ENCODE measurements around the gene BCL2L1.

The BCL2L1 gene

DNA sequence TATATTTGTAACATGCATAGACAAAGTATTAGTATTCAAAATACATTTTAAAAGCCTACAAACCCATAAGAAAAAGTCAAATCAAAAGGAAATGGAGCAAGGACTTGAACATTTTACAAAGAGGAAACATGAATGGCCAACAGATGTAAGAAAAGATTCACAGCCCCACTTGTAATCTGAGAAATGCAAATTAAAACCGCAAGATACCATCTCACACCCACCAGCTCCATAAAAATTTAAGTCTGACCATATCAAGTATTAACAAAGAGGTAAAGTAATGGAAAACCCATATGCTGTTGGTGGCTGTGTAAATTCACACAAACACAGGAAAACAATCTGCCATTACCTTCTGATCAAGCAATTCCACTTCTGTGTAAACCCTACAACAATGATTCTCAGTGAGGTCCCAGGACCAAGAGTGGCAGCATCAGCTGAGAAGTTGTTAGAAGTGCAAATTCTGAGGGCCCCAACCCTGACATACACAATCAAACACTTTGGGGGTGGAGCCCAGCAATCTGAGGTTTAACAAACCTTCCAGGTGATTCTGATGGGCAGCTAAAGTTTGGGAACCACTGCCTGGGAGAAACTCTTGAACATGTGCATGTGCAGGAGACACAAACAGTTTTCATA lies 30.9 kb downstream of the BCL2L1 start:
- DNase-seq, result peak; percentile 58

DNA sequence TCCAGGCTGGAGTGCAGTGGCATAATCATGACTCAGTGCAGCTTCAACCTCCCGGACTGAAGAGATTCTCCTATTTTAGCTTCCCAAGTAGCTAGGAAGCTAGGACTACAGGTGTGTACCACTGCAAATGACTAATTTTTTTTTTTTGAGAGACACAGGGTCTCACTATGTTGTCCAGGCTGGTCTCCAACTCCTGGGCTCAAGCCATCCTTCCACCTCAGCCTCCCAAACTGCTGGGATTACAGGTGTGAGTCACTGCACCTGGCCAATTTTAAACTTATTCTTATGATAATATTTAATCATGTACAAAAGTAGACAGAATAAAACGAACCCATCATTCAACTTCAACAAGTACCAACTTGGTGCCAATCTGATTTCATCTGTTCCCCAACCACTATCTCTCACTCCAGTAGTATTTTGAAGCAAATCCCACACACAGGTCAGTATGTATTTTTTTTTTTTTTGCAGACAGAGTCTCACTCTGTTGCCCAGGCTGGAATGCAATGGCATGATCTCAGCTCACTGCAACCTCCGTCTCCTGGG lies 32.5 kb downstream of the BCL2L1 start:
- no peak for DNase-seq

DNA sequence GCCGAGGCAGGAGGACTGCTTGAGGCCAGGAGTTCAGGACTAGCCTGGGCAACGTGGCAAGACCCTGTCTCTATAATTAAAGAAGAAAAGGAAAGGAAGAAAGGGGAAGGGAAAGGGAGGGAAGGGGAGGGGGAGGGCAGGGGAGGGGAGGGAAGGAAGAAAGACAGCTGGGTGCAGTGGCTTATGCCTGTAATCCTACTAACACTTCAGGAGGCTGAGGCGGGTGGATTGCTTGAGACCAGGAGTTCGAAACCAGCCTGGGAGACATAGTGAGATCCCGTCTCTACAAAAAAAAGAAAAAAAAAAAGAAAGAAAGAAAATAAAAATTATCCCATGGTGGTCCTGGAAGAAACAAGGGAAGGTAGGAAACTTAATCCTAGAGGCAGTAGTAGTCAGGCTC lies 33.5 kb downstream of the BCL2L1 start:
- DNase-seq, result no peak

DNA sequence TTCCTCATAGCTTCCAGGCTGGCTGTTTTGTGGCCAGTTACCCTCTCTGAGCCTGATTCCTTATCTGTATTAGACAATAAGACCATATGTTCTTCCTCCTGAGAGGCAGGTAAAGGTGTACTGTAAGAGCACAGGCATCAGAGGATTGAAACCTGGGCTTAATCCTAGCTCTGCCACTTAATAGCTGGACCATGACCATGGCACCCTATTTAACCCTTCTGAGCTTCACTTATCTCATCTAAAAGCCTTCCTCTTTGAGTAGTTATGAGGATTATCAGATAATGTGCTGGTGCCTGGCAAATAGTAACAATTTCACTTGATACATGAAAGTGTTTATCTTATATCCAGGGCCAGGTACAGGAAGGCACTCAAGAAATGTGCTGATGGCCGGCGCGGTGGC lies 34.9 kb downstream of the BCL2L1 start:
- DNase-seq, result no peak

DNA sequence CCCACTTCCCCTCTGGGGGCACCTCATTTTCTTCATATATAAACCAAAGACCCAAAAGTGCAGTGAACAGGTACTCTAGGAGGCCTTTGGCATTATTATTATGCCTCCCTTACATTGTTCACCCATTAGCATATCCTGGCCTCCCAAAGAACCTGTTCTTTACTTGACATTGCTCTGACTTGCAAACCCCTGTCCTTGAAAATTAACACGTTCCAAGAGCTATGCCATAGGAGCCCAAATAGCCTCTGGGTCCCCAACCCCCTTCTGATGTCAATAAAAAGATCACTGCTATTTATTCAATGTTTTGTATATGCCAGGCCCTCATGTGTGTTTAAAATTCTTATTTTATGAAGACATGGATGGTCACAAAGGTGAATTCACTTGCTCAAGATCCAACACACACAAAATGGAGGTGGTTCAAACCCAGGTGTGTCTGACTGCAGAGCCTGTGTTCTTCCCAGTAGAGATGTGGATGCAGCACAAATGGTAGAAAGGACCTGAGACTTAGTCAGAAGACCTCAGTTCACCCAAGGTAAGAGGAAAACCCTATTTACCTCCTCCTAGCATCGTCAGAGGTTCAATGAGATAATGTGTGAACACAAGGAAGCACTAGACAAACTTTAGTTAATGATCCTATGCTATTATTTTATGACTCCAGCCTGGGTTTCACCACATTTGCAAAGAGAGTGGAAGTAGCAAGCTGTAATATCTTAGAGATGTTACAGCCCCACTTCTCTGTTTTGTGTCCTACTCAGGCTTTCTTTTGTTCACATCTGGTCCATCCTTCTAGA lies 36.6 kb downstream of the BCL2L1 start:
- no peak for DNase-seq

DNA sequence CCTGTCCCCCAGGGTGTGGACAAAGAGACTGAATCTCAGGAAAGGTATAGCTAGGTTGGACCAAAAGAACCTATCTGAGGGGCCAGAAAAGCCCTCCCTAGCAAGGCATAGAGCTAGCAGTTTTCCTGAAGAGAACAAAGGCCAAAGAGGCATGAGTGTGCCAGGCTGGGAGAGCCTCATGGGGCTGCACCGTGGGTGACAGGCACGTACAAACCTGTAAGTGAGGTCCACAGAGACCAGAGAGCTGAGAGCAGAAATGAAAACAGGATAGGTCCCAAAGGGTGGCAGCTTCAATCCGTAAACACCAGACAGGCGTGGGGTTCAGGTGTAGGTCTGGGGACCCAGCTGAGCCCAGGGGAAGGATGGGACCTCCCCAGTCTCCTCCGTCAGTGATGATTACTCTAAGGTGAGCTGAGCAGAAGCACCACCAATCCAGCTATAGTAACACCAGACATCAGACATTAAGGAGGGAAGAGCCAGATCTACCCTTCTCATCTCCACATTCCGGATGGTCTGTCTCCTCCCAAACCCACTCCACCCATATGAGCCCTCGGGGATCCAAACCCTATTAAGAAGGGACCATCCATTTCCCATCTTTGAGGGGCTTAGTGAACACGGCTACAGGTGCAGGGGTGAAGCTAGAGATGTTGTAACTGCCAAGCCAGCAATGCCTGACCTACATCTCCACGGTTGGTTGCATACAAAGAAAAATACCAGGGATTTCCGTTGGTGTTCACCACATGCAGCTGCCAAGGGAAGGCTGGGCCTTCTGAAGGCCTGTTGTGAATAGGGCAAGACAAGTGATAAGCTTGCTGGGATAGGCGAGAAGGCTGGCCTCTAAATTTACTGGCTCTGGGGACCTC lies 38.3 kb downstream of the BCL2L1 start:
- DNase-seq, result no peak

DNA sequence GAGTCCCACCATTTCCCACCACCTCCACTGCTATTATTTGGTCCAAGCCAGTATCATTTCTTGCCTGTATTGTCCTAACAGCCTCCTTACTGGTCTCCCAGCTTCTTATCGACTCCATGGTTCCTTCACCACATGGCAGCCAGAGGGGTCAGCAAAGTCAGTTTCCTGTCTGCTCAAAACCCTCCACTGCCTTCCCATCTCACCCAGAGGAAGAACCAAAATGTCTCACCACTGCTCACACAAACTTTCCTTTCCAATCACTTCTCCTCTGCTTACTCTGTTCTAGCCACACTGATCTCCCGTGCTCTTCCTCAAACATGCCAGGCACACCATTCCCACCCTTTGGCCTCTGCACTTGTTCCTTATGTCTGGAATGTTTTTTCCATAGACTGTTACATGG lies 39.7 kb downstream of the BCL2L1 start:
- DNase-seq, result no peak

DNA sequence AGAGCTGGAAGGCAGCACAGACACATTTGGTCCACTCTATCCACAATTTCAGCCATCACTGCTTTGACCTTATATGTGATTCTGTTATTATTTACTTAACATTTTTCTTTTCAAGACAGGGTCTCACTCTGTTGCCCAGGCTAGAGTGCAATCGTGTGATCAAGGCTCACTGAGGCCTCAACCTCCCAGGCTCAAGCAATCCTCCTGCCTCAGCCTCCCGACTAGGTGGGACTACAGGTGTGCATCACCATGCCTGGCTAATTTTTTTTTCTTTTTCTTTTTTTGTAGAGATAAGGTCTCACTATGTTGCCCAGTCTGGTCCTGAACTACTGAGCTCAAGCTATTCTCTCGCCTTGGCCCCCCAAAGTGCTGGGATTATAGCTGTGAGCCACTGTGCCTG lies 40.3 kb downstream of the BCL2L1 start:
- DNase-seq, result no peak

DNA sequence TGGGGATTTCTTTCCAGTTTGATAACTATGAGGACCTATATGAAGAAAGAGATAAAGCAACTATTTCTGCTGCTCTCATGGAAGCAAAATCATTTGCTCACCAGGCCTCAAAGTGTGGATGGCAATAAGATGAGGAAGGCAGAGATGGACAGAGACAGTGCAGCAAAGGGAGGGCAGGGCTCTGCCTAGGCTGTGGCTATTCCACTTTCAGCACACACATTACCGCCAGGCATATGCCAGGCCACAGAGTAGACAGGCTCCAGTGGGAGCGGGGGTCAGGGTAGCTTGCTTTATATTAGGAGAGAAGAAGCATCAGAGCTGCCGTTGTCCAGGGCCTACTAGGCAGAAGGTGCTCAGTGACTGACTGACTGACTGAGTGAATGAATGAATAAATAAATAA lies 40.9 kb downstream of the BCL2L1 start:
- no peak for DNase-seq

DNA sequence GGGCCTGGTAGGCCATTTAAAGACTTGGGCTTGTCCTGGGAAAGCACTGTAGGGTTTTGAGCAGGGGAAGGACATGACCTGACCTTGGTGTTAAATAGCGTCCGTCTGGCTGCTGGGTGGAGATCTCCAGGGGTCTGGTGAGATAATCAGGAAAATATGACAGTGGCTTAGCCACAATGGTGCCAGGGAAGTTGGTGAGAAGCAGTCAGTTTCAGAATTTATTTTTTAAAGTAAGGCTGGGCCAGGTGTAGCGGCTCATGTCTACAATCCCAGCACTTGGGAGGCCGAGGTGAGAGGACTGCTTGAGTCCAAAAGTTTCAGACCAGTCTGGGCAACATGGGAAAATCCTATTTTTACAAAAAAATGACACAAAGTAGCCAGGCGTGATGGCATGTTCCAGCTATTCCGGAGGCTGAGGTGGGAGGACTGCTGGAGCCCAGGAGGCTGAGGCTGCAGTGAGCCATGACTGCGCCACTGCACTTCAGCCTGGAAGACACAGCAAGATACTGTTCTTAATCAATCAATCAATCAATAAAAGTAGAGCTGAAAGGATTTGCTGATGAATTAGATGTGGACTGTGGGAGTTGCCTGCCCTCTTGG lies 41.4 kb downstream of the BCL2L1 start:
- DNase-seq, result no peak

DNA sequence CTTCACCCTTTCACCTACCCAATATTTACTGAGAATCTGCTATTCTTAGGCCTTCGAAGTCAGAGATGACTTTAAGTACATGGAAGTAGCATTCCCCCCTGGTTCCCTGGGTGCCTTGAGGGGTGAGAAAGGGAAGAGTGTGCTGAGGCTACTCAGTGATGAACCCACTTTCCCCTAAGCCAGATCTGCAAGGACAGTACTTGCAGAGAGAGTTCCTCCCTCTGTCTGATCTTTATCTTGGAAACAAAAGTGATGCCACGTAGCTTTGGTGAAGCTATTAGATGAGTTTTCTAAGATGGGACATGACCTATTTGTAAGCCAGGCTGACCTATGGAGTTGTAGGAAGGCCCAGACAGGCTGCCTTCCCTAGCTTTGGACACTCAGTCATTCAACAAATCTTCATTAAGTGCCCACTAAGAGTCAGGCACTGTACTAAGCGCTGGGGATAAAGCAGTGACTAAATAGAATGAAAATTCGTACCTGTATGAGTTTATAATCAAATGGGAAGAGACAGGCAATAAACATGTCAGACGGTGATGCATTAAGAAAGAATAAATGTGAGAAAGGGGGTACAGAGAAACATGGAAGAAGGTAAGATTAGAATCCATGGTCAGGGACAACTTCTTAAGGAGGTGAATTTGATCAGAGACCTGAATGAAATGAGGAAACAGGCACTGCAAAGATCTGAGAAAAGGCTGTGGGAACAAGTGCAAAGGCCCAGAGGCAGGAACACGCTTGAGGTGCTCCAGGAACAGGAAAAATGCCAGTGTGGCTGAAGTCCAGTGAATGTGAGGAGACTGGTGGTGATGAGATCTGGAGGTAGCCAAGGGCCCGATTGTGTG lies 42.2 kb downstream of the BCL2L1 start:
- DNase-seq, result no peak

DNA sequence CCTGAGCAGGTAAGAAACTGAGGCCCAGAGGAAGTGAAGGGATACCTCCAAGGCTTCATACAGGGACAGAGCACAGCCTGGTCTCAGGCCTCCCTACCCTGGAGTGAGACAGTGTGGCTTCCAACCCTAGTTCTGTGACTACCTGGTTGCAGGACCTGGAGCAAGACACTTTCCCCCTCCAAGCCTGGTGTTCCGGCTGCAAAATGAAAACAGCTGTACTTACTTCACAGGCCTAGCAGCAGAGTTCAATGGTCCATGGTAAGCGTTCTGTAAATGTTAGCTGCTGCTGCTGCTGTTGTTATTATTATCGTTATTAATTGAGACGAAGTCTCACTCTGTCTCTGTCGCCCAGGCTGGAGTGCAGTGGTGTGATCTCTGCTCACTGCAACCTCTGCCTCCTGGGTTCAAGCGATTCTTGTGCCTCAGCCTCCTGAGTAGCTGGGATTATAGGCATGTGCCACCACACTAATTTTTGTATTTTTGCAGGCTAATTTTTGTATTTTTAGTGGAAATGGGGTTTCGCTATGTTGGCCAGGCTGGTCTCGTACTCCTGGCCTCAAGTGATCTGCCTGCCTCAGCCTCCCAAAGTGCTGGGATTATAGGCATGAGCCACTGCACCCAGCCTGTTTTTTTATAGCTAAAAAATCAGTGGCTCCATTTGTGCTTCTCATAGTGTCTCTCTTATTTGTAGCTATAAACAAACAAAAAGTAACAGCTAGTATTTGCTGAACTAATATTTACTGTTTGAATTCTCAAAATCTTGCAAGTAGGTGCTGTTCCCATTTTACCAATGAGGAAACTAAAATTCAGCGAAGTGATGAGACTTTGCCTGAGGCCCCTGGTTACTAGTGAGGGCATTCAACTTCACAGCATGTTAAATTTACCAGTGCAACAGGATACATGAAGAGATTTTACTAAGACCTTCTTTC lies 43.0 kb downstream of the BCL2L1 start:
- no peak for DNase-seq

DNA sequence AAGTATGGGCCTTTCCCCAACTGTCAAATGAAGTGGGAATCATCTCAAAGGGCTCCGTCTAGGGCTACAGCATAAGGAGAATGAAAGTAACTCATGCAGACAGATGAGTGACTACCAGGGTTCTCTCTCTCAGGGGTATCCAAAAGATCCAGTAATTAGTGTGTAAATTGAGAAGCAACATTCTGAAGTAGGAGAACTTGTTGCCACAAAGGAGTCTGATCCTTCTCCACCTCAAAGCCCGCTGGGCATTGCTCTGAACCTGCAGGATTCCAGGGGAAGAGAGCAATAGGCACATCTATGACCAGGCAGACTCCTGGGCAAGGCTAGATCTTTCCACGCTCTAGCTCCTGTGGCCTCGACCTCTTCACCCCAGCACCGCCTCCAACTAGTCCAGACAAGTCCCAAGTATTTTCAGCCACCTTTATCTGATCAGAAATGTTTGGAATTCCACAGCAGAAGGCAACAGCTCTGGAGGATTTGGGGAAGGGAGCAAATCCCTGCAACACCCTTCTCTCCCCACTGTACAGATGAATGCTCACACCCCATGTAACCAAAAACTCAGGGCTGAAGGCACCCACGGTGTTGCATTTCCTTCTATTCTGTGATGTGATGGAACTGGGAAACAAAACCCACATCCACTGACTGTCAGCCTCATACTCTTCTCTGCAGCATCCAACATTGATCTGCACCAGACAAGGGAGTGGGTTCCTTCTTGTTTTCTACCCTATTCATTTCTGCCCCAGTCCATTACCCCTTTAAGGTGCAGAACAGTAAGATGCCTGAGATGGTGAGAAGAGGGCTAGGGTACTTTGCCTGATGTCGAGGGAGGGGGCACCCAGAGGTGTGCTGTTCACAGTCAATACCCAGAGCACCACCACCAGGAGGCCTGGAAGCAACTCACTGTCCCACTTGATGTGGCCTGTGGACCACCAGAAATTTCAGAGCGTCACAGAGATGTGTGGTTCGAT lies 44.0 kb downstream of the BCL2L1 start:
- no peak for DNase-seq

DNA sequence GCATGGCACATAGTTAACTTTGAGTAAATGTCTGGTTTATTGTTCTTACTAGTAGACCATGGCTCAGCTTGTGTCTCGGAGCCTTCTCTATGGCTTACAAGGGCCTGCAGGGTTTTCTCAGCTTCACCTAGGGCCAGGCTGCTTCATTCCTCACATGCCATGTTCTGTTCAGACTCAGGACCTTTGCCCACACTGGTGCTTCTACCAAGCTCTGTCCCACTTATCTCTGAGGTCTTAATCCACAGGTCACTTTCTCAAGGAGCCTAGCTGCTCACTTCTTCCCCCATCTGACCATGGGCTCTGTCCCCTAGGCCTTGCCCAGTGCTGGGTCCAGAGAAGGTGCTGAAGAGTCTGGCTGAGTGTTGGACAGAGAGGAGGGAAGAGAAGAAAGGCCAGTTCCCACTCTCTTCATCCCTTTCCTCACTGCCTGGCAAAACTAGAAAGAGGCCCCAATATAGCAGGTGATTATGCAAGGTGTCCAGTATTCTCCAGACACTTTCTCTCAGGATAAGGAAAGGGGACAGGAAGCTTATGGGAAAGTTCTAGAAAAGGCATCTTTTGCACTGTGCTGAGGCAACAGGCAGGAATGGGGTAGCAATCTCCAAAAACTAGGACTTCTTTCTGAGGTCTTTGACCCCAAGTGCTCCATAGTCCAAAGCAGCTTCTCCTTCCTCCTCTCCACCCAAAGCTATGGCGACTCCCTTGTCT lies 45.0 kb downstream of the BCL2L1 start:
- no peak for DNase-seq

DNA sequence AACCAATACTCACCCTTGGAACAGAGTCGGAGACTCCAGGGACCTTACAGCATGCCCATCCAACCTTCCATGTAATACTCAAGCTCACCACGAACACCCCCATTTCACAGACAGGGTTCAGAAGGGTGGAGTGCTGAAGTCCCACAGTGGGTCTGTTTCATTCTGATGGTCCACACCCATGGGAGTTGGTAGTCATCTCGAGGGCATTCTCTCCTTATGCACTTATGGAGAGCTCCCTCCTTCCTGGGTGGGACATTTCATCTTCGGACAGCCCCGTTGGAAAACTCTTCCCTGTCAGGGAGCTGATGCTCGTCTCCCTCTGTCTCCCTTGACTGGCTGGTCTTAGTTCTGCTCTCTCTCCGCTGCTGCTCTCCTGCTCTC lies 46.1 kb downstream of the BCL2L1 start:
- no peak for DNase-seq

DNA sequence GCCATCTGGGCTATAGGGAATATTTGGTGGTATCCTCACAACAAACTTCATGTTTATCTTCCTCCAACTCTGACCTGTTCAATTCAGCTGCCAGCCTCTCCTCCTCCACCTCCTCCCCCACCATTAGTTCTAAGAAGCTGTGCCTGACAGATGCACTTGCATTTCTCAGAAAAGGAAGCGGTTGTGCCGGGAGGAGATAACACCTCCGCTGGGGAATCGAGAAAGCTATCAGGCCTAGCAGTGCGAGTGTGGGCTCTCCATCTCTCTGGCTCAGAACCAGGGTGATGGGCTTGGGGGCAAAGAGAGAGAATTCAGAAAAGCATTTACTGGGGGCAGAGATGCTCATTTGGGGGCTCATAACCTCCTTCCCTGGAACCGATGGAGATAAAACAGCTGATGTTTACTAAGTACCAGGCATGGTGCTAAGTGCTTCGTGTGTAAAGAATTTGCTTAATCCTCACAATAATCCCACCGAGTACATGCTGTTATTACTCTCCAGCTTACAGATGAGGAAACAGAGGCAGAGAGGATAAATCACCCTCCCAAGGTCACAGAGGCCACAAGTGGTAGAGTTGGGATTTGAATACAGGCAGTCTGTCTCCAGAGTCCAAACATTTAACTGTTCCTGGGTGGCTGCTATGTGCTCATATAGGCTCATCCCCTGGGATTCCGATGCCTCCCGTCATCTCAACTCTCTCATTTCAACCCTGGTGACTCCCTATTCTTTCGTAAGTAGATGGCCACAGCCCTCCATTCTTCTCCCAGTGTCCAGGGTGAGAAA lies 46.6 kb downstream of the BCL2L1 start:
- no peak for DNase-seq

DNA sequence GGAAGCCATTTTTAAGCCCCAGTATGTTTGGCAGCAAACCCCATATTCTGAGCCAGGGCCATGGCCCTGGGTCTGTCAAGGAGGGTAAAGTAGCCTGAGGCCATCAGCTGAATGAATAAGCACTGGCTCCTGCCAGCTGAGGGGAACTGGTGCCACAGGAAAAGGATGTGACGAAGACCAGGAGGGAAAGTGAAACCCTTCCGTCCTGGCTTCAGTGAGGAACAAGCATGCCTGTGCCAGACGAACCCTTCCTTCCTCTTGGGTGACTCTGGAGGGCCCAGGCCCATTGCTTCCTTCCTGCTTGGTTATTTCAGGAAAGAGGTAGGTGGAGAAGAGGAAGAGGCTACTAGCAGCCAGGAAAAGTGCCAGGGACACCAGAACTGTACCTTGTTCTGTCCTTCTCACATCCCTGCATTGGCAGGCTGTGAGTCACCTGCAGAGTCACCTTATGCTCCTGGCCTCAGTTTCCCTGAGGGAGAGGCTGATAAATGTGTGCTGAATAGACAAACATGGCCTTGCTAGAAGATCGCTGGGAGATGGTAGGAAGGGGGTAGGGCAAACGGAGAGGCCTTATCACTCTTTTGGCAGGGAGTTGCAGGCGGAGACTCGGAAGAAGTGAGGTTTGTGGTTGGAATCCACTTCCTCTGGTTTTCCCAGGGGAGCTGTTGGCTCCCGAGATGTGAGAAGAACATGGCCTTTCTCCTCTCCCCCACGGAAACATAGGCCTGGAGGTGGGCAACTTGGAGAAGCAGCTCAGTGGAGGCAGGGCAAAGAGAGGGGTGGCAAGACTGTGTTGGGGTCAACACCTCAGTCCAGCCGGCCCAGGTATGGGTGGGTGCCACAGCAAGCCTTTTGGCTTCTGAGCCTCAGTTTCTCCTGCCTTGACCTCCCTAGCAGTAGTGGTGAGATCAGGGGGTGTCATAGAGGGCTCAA lies 47.5 kb downstream of the BCL2L1 start:
- peak; percentile 82 for DNase-seq

All from fibroblast of skin of scalp (primary cell).